ENCODE data around the gene ZDHHC1.

ZDHHC1 gene

DNA sequence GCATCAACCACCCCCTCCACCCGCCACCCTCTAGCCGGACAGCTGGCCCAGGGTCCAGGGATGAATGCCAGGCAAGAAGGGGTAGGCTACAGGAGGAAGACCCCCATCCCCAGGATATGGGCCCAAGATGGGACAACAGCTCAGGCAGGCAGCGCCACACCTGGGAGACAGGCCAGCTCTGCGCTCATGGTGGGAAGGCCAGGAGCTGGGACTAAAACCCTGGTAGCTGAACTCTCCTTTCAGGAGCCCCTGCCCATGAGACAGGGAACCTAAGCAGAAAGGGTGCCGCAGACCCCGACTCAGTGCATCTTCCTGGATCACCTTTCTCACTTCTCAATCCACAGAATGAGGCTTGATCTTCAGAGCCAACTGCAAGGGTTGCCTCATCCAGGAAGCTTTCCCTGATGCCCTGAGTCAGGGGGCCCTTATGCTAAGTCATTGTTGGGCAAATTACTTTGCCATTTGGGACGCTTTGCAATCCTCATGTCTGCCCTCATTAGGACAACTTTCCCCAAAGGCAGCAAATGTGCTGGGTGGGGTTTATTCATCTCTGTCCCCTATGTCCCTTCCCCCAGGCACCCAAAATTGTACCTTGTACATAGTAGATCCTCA is 9.0 kb downstream of the ZDHHC1 start:
- no peak for DNase-seq

DNA sequence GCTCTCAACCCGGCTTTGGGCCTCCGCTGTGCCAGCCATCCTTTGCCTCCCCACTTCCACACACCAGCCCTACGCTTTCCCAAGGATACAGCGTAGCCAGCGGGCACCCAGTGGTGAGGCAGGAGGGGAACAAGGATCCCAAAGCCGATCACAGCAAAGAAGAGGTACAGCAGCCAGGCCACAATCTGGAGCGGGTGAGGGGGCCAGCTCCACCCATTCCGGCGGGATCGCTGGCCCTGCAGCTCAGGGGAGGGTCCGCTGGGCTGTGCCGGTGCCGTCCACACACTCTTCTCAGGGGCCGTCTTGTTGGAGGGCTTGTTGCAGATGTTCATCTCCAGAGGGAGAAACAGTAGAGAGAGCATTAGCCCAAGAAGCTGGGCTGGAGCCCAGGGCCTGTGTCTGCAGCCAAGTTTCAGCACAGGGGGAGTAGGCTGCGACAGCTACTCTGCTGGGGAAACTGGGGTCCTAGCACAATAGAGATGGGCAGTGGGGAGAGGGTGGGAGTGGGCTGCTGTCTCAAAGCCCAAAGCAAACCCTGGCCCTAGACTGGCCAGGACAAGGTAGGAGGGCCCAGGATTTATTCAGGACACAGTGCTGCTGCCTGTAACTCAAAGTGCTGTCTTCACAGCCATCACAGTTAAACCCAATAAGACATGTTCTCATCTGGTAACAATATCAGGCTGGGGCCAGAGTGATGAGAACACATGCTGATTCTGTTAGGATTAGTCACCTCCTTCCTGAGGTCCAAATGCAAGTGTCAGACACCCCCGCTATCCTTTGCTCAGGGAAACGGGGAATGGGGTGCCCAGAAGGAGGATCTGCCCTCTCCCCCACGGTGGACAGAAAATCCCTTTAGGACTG is 9.9 kb downstream of the ZDHHC1 start:
- DNase-seq = no peak

DNA sequence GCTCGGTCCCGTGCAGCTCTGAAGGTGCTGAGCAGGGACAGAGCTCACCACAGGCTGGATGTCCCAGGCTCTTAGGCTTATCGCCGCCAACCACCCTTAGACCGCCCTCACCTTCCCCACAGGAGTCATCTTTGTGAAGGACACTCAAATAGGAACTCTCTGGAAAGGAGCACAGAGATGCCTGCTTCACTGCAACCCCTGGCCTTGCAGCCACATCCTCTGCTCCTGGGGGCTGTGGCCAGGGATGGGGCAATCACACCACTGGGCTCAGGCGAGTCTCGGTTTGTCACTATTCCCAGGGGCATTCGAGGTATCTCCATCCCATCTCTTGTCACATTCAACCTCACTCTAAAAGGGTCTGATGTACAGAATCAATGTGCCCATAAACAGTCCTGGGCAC is 10.9 kb downstream of the ZDHHC1 start:
- no peak for DNase-seq

DNA sequence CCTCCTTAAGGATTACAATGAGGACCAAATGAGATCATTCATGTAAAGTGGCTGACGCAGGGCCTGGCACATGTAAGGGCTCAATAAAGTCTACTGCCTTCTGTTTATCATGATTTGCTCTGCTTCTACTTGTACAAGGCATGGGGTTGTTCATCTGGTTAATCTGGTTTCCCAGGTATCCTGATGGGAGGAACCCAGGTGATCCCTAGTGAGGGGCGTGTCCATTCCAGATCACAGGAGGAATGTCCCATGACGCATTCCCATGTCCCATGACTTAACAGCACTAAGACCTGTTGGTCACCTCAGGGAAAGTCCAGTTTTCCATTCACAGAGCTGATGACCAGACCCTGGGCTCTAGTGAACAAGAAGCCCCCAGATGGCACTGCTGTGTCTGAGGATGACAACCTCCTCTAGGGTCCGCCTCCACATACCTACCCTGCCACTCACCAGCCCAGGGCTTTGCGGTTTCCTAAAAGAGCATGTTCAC is 11.5 kb downstream of the ZDHHC1 start:
- DNase-seq = no peak

DNA sequence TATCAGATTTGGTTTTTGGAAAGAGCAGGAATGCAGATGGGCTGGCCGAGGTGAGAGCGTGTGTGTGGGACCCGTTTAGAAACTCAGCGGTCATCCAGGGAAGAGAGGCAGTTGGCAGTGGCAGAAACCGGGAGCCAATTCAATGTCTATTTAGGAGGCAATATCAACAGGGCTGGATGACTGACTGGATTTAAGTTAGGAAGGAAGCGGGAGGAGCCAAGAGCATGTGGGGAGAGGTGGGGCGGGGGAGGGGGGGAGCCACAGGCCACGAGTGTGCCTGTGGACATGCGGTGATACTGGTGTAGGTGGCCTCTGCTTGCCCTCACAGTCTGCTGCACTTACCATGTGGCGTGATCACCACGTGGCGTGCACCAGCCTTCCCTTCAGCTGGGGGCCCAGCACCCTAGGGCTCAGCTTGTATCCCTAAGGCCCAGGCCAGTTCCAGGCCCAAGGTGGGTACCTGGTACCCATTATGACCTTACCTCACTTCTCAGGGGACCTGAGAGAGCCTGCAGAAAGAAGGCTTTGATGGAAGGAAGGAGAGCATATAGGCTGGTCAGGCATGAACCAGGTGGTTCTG is 12.2 kb downstream of the ZDHHC1 start:
- DNase-seq = no peak

DNA sequence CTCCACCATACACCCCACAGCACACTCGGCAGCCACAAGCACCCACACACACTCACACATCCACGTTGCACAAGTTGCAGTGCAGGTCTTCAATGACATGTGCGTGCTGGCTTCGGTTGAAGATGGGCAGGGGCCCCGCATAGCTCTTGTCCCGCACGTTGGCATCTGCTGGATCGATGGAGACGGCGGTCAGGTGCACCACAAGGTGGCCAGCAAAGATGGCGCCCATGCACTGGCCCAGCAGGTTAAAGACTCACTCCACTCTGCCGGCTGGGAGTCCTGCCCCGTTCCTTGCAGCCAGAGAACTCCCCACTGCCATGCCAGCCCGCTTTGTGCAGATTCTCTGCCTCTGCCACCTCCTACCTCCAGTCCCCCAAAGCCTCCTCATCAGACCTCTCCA is 15.4 kb downstream of the ZDHHC1 start:
- no peak for DNase-seq

DNA sequence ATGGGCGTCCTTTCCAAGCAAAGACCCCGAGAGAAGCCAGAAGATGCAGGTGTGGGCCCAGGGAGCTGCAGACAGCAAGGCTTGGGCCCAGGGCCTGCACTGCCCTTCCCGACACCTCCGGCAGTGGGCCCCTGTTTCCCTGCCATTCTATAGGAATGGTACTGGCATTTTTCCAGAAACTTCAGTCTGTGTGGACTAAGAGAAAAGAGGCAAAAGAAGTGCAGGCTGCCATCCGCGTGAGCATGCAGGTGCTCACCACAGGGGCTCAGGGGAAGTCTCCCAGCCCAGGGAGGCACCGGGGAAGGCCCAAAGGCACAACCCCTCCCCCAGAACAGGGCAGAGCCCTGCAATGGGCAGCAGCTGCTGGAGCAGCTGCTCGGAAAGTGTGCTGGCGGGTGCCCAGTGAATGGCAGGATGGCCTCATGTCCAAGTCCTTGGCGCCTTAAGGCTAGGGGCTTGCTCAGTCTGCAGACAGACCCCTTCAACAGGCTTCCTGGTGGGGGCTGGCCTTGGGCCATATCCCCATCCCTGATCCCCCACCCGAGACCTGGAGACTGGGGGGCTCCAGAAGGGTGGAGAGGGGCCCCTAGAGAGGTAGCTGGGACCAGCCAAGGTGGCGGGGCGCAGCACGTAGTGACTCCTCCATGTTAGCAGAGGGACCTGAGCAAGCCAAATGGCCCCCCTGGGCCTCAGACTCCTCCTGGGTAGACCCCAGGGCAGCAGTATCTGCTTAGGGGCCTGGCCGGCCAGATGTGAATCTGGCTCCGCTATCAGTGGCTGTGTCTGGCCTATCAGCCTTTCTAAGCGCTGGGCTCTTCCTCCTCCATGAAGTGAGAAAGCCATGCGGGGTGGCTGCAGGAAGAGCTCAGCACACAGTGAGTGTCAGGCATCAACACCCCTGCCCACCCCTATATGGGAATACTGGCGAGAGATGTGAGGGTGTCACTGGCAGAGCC is 16.2 kb downstream of the ZDHHC1 start:
- no peak for DNase-seq

DNA sequence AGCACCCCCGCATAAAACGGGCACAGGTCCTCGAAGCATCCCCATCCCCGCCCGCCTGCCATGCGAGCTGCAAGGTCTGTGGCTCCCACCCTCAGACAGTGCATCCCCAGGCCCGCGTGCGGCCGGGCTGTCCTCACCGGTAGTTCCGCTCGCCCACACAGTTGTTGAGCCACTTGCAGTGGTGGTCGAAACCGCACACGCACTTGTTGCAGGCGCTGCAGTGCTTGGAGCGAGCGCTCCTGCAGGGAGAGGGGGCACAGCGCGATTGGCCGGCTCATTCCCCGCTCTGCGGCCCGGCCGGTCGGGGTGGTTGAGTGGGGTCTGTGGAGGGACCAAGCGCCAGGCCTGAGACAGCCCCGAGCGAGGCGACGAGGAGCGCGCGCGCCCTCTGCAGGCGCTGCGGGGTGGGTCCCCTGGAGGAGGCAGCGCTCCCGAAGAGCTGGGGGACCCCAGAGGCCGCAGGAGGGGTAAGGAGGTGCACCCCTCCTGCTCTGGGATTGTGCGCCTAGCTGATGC is 17.0 kb downstream of the ZDHHC1 start:
- peak; percentile 54 for DNase-seq

DNA sequence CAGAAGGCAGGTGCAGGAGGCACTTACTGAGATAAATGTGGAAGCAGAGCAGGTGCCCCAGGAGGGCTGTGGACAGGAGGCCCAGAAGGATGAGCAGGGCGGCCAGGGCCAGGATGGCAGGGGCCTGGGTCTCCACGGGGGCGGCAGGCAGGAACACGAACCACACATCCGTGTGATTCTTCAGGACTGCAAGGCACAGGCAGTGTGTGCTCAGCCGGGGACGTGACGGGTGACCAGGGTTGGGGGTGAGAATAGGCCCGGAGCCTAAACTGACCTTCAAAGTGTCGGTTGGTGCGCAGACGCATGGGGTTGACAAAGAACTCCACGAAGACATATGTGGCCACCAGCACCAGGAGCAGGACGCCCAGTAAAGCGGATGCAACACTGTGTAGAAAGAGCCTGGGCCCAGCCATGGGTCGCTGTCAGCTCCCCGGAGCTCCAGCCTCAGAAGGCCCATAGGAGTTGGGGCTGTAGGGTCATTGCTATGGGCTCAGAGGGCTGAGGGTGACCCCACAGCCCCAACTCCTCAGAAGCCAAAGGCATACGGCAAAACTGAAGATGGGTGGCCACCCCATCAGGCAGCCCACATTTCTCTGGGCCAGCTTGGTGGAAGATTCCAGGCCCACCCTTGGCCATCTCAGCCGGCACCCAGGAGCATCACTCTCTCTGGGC is 17.6 kb downstream of the ZDHHC1 start:
- DNase-seq = no peak

DNA sequence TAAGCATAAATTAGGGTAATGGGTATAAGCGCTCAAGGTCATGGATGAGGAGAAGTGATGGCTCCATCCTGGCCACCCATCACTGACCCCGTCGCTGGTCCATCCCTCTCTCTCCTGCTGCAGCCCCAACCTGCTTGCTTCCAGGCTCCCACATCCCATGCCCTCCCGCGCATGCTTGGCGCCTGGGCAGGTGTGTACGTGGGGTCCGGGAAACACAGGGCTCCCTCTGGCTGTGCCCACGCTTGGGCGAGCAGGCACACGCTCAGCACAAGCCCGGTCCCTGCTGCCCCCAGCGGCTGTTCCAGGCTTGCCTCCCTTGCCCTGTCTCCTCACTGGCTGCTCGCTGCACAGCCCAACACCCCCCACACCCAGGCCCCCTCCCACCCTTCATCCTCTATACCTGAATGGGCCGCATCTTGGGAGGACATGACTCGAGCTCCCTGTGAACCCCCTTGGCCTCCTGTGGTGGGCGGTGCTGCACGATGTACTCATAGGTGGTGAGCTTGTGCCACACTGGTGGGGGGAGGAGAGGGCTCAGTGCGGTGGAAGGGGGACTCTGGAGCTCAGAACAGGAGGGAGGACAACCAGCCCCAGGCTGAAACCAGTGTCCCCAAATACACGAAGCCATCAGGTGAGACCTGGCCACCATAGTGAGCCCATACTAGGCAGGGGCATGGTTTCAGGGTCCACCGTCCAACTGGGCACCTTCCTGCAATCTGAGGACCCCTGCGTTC is 18.3 kb downstream of the ZDHHC1 start:
- DNase-seq = no peak

DNA sequence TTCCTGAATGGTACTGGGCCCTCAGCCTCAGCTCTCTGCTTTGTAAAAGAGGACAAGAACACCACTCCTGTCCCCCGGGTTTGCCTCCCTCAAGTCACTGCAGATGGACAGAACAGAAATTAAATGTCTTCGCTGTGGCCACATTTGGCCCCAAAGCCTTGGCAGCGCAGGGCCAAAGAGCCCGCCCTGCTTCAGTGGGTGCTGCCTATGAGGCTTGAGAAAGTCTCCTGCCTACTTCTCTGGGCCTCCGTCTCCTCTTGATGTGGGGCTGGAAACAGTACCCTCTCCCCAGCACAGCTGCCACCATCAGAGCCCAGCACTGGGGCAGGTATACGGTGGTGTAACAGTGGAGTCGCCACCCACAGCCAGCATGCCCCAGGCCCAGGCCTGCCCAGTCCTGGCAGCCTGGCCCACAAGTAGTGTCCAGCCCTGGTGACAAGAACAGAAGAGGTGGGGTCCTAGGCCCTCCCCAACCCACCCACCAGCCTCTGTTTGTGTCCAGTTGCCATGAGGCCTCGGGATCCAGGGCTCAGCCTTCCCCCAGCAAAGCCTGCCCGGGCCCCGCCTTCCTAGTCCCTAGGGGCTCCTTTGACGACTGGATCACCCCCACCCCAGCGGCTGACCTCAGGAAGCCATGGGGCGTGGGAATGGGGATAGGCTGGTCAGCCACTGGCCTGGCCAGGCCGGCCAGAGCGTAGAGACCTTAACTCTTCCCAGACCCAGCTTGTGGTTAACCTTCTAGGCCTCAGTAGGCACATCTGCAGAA is 19.1 kb downstream of the ZDHHC1 start:
- DNase-seq = no peak

DNA sequence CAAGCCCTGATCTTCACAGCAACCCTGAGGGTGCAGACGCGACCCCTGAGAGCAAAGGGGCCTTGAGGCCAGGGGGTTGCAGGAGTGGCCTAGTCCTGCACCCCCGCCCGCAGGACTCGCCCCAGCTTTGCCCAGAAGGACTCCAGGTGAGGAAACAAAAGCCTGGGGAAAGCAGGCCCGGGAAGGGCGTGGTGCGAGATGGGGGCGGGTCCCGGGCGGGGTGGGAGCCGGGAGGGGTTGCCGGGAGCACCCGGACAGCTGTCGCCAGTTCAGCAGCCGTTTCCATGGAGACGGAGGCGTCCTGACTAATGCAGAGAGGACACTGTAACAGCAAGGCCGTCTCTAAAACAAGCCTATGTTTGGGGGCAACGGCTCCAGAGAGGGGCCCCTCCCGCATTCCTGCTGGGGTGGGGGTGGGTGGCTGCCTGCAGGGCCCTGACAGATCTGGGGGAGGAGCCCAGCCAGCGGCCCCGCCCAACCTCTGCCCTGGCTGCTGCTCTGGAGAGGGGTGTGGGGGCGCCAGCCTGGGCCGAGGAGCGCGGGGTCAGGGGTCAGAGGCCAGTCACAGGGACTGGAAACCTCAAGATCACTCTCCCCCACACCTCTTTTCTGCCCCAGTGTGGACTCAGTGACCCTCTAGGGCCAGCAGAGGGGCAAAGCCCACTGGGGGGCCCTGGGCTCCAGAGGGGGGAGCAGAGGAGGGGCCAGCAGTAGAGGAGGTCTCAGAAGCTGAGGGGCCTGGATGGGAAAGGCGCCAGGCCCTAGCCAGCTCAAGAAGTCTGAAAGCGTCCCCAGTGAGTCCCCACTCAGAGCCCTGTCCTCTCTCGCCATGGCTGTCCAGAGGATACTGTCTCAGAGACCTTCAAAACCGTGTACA is 19.9 kb downstream of the ZDHHC1 start:
- DNase-seq = no peak

DNA sequence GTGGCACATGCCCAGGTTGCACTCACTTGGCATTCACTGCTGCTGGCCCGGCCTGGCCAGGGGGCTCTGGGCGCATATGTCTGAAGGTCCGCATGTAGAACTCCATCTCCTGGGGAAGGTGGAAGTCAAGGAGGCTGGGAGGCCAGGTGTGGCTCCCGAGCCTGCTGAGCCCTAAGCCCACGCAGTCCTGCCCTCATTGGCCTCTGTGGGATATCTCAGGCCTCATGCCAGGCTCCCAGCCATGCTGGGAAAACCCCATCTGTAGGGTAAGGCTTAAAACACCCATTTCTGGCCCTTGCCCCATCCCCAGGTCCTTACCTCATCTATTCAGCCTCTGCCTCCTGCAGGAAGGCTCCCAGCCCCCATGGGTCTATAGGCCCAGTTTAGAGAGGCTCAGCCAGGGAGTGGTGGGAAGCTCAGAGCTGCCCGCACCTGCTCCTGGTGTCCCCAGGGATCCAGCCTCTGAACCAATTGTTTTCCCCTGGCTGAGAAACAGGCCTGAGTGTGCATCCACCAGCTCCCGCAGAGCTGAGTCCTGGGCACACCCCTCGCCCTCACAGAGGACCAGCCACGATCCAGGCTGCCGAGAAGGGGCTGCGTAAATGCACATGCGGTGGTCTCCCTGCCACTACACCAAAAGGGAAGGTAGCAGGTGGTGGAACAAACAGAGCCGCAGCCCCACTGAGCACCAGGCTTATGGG is 20.7 kb downstream of the ZDHHC1 start:
- DNase-seq = no peak

DNA sequence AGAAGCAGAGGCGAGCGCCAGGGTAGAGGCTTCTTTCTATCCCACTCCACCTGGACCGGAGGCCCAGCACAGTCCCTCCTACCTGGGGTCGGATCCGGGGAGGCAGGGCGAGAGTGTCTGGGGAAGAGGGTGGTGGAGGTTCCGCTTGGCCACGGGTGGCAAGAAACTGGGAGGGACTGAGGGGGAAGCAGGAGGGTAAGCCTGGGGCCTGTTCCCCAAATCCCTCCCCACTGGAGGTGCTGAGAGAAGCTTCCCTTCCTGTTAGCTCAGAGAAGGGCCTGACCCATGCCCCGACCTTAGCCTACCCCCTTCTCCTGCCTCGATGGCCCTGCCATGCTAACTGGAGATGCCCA is 21.2 kb downstream of the ZDHHC1 start:
- no peak for DNase-seq

DNA sequence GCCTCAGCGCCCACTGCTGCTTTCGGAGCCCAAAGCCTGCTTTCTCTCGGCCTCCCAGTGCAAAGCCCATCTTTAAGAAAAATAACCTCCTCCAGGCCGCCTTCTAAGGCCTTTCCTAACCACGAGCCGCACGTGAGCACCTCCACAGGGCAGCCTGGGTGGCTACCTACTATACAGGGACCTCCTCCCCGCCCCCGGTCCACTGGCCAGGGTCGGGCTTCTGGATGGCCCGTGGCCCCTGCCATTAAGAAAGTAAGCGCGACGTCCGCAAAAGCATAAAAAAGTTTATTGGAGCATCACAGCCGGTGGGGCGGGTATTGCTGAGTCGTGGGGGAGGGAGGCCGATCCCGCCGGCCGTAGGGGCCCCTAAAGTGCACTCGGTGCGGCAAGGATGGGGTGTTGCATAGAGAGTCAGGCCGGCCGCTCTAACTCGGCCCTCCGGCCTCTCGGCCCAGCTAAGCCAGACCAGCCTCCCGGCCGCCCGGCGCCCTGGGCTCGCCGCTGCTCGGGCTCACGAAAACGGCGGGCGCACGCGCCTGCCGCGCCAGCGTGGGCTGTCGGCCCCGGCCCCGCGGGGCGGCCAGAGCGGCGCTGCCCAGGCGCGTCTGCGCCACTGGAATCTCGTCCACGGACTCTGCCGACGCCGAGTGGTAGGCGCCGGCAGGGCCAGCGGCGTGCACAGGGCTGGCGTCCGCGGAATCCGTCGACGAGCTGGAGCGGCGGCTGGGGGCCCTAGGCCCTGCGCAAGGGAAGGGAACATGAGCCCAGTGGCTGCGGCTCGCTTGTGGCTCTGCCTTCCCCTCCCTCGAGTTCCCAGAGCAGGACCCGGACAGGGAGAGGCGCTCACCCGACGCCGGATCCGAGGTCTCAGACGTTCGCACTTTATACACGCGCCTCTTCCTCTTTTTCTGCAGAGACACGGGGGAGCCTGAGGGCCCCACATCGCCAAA is 21.8 kb downstream of the ZDHHC1 start:
- DNase-seq = no peak

DNA sequence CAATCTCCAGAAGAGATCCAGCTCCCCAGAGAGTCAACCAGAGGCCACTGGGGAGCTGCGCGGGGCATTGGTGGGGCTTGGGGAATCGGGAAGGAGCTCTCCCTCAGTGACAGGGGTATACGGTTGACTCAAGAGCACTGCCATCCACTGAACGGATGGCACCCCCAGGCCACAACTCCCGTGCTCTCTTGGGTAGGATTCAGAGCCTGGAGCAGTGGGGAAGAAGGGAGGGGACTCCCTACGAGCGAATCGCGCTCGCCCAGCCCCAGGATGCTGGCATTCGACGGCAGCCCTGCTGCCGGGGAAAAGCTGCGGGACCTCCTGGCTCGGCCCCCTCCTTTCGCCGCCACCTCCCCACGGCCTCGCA is 22.5 kb downstream of the ZDHHC1 start:
- DNase-seq = no peak

DNA sequence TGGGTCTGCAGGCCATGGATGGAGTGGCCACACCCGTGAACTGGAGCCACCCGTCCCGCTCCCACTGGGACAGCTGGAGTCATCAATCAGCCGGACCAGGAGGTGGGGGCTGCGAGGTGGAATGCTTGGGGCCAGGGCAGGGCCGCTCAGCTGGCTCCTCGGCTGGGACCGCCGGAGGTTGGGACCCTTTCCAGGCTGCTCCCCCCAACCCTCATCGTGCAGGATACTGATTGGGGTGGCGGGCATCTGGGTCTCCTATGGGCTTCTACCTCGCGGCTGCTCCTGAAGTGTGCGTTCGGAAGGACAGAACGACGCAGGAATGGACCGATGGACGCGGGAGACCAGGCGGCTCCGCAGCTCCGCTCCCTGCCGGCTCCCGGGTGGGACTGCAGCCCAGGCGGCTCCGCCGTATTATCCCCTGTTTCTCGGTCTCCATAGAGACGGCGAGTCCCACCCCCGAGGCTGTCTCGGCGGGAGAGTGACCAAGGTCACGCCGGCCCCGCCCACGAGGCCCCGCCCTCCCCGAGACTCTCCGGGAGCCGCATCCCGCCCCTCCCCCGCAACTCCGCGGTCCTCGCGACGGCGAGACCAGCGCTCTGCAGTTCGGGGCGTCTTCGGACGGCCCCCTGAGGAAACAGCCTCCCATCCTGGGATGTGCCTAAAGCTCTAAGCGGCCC is 23.0 kb downstream of the ZDHHC1 start, which contains the start of gene TPPP3:
Gene TPPP3 (minus strand): TSS at position 388 of the 677 bp plus-strand sequence. CDS start 2,387 bp downstream, outside the sequence.
- peak; percentile 37 for DNase-seq

Data from activated naive CD4-positive, alpha-beta T cell treated with Interleukin-2 at 50 U/mL for 16 hours (primary cell).